ENCODE data around the gene GNB5.

GNB5 gene

DNA sequence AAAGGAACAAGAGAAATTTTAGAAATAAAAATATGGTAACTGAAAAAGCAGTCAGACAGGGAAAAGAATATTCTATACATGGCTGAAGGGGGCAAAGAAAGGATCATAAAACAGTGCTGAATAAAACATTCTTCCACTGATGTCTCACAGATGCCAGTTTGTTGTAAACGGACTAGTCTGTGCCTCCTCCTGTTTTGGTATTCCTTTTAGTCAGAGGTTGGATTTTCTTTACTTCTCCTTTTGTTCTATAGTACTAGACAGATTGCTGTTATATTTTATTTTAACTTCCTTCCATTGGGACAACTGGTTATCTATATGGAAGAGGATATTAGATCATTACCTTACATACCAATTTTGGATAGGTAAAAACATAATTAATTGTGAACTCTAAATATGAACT lies 16.0 kb upstream of the GNB5 start:
- no peak for DNase-seq (ENCODE audit: low read depth, low spot score)

- DNase-seq (ENCODE audit: low read depth, low spot score), result no peak
Measured at GRCh38 chr15:52206446-52206845, 15.3 kb upstream of the GNB5 start.

GRCh38 chr15:52204657-52205056 lies 13.5 kb upstream of the GNB5 start:
- DNase-seq (ENCODE audit: low read depth, low spot score), result no peak

DNA sequence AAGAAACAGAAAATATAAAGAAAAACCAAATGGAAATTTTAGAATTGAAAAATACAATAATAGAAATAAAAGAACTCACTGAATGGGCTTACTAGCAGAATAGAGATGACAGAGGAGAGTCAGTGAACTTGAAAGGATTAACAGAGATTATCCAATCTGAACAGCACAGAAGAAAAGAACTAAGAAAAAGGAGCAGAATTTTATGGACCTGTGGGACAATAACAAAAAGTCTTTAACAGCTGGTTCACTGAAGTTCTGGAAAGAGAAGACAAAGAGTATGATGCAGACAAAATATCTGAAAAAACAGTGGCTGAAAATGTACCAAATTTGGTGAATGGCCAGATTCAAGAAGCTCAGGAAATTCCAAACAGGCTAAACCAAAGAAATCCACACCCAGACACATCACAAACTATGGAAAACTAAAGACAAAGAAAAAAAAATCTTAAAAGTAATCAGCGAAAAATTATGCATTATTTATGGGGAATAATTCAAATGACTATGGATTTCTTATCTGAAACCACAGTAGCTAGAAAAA lies 9.7 kb upstream of the GNB5 start:
- no peak for DNase-seq (ENCODE audit: low read depth, low spot score)

DNA sequence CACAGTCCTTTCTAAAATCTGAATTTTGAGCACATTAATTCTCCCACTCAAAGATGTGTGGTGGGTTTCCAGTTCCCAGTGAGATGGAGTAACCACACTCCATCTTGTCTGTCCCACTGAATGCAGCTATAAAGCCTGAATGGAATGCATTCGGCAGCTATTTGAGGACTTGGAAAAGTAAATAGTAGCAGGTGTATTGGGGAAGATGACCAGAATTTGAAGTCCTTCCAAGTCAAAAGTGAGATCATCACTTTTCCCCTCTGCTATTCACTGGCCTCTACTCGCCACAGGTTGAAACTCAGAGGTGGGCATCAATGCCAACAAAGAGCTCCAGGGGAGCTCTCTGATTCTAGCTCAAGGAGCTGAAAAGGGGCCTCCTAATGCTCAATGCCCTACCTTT lies 8.1 kb upstream of the GNB5 start:
- DNase-seq (ENCODE audit: low read depth, low spot score), result no peak

GRCh38 chr15:52196891-52197290 lies 5.7 kb upstream of the GNB5 start:
- DNase-seq (ENCODE audit: low read depth, low spot score), result no peak

DNA sequence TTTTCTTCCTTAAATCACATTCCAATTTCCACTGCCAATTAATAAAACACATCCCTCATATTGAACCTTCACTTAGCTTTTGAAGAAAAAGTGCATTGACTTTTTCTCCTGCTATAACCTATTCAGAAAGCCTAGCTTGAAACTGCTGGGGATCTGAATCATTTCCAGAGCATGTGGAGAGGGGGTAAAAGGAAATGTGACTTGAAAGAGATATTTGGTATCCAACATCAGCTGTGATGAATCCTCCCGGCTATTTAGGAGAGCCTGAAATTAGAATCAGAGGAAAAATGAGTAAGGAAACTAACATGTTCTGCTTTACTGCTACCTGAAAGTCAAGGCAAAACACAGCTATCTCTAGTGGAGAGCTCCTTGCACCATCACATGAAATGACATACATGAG lies 2.6 kb upstream of the GNB5 start:
- no peak for DNase-seq (ENCODE audit: low read depth, low spot score)

- DNase-seq (ENCODE audit: low read depth, low spot score), result no peak
Measured at GRCh38 chr15:52193321-52193720, 2.1 kb upstream of the GNB5 start.

DNA sequence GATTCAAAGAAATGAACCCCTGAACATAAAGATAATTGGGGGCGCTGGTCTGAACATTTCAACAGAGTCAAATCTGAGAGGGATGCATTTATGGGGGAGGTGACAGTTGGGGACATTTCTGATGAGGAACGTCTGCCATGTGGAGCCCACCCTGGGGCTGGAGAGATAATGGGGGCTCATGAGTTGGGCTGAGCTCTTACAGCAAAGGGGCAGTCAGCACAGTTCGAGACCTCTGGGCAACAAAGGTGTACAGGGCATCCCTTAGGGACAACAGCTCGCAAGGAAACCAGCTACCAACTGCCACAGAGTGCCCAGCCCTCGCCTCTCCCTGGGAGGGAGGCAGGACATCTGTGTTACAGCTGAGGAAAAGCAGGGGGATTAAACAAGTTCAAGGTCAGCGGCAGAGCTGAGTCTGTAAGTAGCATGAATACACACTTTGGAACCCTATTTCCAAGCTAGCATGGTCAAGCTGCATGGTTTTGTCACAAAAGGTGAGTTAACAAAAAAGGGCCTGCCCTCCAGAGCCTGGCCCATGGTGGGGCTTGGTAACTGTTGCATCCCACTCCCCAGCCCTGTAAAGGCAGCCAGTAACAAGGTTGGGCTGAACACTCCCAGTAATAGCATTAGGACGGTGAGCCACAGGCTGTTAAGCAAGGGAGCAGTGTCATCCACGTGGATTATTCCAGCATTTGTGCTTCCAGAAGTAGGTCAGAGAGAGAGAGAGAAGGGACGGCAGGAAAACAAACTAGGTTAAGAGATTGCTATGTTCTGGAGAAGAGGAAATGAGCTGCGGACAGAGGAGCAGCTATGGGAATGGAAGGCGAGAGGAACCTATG lies 4.3 kb downstream of the GNB5 start:
- DNase-seq (ENCODE audit: low read depth, low spot score), result peak; percentile 28

DNA sequence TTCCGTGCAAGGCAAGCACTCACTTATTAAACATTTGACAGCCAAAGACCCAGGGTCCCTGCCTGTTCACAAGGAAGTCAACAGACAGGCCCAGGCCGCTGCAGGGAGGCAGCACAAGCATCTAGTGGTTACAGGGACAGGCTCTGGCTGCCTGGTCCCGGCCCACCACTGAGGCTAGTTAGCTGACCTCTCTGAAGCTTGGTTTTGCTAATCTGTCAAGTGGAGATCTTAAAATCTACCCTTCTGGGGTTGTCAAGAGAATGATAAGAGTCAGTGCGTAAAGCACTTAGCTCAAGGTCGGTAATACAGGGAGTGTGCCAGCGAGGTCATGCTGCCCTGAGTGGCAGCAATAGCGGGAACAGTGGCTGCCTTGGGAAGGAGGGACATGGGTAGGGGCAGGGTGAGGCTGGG lies 6.0 kb downstream of the GNB5 start:
- DNase-seq (ENCODE audit: low read depth, low spot score), result no peak

DNA sequence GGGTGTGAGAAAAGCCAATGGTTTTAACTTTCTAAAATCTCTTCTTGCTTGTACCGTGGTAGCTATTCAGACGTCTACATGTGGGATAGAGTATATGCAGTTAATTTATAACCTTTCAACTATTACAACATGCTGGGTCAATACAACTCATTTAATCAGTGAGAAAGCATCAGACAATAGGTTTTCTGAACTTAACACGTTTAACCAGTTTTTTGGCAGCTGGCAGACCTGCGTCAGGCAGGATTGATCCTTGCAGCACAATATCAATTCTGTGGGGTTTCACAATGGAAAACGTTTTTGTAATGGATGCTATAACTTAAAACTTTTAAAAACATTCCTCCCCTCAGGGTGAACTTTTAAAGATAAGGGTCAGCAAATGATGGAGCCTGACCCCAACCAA lies 6.5 kb downstream of the GNB5 start:
- DNase-seq (ENCODE audit: low read depth, low spot score), result no peak

DNA sequence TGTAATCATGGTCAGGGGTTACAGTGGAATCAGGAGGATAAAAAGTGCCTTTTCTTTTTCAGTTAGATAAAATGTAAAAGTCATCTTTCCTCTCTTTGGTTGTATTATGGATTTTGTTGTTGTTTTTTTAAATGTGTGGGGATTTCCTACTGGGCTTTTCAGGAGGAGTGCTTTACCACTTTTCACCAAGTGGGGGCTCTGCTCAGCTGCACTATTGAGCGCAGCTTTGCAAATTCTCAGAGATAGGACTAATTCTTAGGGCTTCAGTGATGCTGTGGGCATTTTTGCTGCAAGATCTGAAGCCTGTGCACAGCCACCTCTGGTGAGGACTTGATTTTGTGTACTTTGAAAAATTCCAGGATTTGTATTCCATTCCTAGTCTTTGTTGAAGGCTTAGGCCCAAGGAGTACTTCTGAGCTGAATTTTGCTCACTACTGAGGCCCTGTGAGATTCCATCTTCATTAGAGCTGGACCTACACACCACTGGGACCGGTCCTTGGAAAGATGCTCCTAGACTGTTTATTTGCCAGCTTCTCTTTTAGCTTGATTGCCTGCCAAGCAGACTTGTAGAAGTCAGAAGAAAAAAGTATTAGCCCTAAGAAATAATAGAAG lies 7.5 kb downstream of the GNB5 start:
- DNase-seq (ENCODE audit: low read depth, low spot score), result peak; percentile 39

DNA sequence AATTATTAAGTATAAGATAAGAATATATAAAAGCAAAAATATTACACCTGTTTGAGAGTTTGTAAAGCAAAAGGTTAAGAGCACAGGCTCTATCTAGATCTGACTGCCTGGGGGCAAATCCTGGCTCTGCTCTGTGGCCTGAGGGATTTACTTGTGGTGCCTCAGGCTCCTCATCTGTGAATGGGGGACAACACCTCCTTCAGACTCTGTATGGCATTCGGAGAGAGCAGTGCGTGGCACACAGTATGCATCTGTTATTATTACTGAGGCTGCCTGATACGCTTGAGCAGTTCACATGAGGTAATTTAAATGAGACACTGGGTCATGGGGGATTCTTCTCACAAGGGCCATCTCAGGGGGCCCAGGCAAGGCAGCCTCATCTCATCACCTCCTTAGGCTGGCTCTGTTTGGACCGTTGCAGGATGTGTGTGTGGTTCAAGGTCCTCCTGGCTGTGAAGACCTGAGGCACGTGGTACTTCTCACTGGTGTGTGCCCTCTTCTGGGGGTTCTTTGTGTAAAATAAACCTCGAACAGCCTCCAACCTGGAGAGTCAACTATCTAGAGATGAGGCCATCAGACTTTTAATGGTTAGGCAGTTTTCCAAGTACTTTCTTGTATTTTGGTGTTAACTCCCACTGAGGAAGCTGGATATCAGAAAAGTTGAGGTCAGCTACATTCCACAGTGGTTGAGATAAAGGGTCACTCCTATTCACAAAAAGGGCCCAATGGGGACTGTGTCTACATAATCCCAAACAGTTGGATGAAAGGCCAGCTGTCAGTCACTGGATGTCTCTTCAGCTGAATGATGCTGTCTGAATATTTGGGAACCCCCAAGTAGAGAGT lies 9.0 kb downstream of the GNB5 start:
- no peak for DNase-seq (ENCODE audit: low read depth, low spot score)

- no peak for DNase-seq (ENCODE audit: low read depth, low spot score)
Measured at GRCh38 chr15:52180851-52181450, 10.2 kb downstream of the GNB5 start.

- DNase-seq (ENCODE audit: low read depth, low spot score), result no peak
Measured at GRCh38 chr15:52180196-52180835, 10.9 kb downstream of the GNB5 start.

DNA sequence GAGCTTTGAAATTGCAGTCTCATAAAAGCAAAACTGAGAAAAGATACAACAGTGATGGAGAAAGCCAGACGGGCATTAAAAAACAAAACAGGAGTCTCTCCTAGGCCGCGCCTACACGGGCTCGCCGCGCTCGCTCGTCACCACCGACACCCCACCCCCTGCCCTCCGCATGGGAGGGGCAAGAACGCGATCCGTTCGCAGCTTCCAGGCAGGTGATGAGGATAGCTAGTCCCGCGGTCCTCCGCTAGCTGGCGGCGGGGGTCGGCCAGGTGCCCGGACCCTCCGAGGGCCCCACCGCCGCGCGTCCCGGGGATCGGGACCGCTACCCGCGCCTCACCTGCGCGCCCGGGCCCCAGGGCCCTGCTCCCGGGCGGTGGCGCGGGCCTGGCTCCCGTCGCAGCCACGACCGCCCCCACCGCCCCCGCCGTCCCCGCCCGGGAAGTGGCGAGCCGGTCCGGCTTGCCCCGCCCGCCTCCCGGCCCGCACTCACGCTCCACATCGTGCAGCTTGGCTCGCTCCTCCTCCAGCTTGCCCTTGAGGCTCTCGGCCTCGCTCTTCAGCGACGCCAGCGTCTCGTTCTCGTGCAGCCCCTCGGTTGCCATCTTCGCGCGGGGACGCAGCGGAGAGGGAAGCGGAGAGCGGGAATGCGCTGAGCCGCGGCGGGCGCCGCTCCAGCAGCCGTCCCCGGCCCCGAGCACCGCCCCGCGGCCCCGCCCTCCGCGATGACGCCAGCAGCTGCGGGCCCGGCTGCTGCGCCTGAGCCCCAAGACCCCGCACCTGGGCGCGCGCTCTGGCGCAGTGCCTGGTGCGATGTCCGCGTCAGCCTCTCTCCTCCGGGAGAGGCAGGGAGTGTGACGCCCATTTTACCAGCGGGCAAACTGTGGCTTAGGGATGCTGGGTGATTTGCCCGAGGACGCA lies 11.7 kb downstream of the GNB5 start:
- peak; percentile 81 for DNase-seq (ENCODE audit: low read depth, low spot score)

GRCh38 chr15:52178765-52179164 lies 12.4 kb downstream of the GNB5 start:
- no peak for DNase-seq (ENCODE audit: low read depth, low spot score)

GRCh38 chr15:52172869-52173268 lies 18.3 kb downstream of the GNB5 start:
- no peak for DNase-seq (ENCODE audit: low read depth, low spot score)

- no peak for DNase-seq (ENCODE audit: low read depth, low spot score)
Measured at GRCh38 chr15:52171807-52172206, 19.4 kb downstream of the GNB5 start.

- no peak for DNase-seq (ENCODE audit: low read depth, low spot score)
Measured at GRCh38 chr15:52171386-52171785, 19.8 kb downstream of the GNB5 start.

All from ELF-1 (cell line).